Heart left ventricle (tissue), 13 donors: ENCODE measurements around the gene PRRC2C.
"Not testable (repeated sequence)": the region's sequence is repeated elsewhere in the genome, so short reads cannot be mapped to it uniquely, and the experiment has no call there.

Experiments
- CTCF ChIP-seq, 12 donors: fragments of 200-600 bp; sonication (generic) in 4 of 12; IDR thresholded peaks; one replicate each; pipeline versions ENCODE4 v1.5.0 to v1.8.0; 2018 to 2022; ENCODE audit warnings: antibody characterized with exemption in 12 of 12, mild to moderate bottlenecking in 5 of 12
- POLR2A ChIP-seq, 2 donors: fragments of 450-650 bp; IDR thresholded peaks; one replicate each; pipeline ENCODE4 v1.6.1; 2017; ENCODE audit warnings: antibody characterized with exemption in 2 of 2, mild to moderate bottlenecking in 2 of 2, moderate library complexity in 2 of 2
- donor health status: ischemic (EF 13 %, LVEDD 7.1; RV severe dilation, severe dysfunction).
- donor health status: DM: no; HTN: yes; CAD: no.
- donor health status: DM: no; HTN: no; CAD: no.
- donor health status: ischemic (EF 25% LVEDD 6.9; RV normal size, moderate dysfunction).
- donor health status: ischemic (EF 25% LVEDD 5.7; RV mildly dilated, moderate dysfunction).
- donor health status: ischemic (EF 35%, LVEDD 5.7; RV mildly dilated, moderate dysfunction).
- donor health status: nonischemic (EF 11% LVEDD 7.7; RV severe dilation, severe dysfunction).
- donor health status: DM: yes; HTN: yes; CAD: no.
- donor health status: PGD.
- donor health status: ischemic (EF 29% LVEDD 5.4; RV normal size, mild dysfunction).
- donor health status: nonischemic (EF 23%, LVEDD 6.1; RV moderate dilation, normal function).

GRCh38 chr1:171441278-171441895 lies 43.9 kb upstream of the PRRC2C start:
- not testable (repeated sequence) for TF ChIP-seq POLR2A, CTCF (IDR thresholded peaks at IDR 0.05)
